ENCODE measurements around the gene SPON1.

DNA sequence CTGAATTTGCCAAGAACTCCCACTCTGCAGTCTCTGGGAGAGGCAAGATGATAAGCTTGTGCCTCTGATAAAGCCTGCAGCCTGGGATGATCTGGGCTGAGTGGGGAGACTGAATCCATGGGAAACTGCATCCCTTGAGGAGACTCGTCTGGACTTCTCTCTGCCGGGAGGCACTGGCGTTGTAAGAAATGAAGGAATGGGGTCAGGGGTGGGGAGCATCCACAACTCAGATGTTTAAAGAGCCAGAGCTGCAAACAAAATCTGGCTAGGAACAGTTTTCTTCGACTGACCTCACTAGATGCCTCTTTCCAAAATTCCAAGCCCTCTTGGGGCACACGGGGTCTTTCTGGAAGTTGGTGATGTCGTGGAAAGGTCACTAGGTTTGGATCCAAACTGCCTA, 64.4 kb downstream of the SPON1 start:
- no peak for TF ChIP-seq FOXK2 (IDR thresholded peaks at IDR 0.05)
- no peak for TF ChIP-seq ZNF384 (IDR thresholded peaks at IDR 0.05)
- TF ChIP-seq SP1 (IDR thresholded peaks at IDR 0.05) = no peak
- no peak for TF ChIP-seq FOXM1 (IDR thresholded peaks at IDR 0.05; ENCODE audit: borderline replicate concordance)
